Ishikawa (cell line): Measurements from ENCODE around the gene NDOR1.

Source experiments
- CEBPB ChIP-seq: IDR thresholded peaks from 2 replicates; pipeline ENCODE4 v1.6.1; 2012
- RAD21 ChIP-seq: IDR thresholded peaks from 2 replicates; pipeline ENCODE4 v1.6.1; 2012; ENCODE audit warnings: low read depth
- REST ChIP-seq: IDR thresholded peaks from 2 replicates; pipeline ENCODE4 v1.6.1; 2012; ENCODE audit warnings: low read depth, mild to moderate bottlenecking
- YY1 ChIP-seq: IDR thresholded peaks from 2 replicates; pipeline ENCODE4 v1.6.1; 2012; ENCODE audit warnings: low read depth

GRCh38 chr9:137191245-137191644, 14.3 kb upstream of the NDOR1 start:
- TF ChIP-seq REST = no peak
- no peak for TF ChIP-seq CEBPB
- TF ChIP-seq YY1 = no peak
- no peak for TF ChIP-seq RAD21
